ENCODE results near the gene BDKRB1. TPM values are rescaled to one million over a fixed set of nuclear protein-coding genes. Genes with fewer than 3 reads are reported as not detected.

BDKRB1 gene
- total RNA-seq, result 1 to 10 TPM; 2.2 to 3.4 (median 2.8) TPM

DNA sequence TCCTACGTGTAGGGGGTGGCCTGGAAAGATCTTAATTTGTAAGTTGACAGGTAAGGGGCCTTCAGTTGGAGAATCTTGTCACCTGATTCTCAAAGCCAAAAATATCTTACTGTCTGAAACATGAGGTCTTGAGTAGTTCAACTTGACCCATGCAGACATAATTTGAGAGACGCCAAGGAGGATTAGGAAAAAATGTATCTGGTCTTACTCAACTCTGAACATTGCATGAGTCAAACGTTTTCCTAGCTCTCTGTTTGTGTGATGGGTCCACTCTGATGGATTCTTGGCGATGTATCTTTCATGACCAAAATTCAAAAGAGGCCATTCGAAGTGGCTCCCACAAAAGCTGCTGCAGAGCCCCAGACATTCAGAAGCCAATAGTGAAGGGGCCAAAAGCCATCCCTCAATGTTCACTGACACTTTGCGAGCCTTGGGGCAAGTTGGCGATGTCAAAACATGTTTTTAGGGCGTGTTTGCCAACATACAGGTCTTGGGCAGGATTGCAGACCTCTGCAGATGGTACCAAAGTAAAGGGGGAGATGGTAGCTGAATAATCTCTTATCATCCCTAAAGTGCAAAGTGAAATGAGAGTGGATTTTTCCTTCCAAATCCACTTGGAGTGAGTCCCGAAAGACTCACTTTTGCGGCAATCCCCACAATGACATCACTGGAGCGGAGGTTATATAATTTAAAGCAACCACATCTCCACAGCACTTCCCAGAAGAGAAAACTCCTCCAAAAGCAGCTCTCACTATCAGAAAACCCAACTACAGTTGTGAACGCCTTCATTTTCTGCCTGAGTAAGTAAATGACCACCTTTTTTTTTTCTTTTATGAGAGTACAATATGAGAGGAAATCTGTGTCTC lies at the start of gene BDKRB1:
Gene BDKRB1, plus strand, starts transcription at position 710 of the 866 bp plus-strand sequence. CDS start 7,473 bp downstream, outside the sequence.
- H3K27me3 ChIP-seq, result no peaks in the 10 kb centered on the region
- H3K36me3 ChIP-seq, result no peaks in the 10 kb centered on the region
- TF ChIP-seq POLR2A (IDR thresholded peaks at IDR 0.05), result no peak
- TF ChIP-seq, protein P1, sequence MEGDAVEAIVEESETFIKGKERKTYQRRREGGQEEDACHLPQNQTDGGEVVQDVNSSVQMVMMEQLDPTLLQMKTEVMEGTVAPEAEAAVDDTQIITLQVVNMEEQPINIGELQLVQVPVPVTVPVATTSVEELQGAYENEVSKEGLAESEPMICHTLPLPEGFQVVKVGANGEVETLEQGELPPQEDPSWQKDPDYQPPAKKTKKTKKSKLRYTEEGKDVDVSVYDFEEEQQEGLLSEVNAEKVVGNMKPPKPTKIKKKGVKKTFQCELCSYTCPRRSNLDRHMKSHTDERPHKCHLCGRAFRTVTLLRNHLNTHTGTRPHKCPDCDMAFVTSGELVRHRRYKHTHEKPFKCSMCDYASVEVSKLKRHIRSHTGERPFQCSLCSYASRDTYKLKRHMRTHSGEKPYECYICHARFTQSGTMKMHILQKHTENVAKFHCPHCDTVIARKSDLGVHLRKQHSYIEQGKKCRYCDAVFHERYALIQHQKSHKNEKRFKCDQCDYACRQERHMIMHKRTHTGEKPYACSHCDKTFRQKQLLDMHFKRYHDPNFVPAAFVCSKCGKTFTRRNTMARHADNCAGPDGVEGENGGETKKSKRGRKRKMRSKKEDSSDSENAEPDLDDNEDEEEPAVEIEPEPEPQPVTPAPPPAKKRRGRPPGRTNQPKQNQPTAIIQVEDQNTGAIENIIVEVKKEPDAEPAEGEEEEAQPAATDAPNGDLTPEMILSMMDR (IDR thresholded peaks at IDR 0.05), result no peak
- H3K4me1 ChIP-seq, result peaks cover 0 to 4% (median 0%) of the 10 kb centered on the region in 4 donors
- H3K27ac ChIP-seq, result peak within 1 kb of the TSS in 3 of 4 donors; percentile 25 to 76 (median 51)
- no peak within 1 kb of the TSS for H3K4me3 ChIP-seq
- no peaks in the 10 kb centered on the region for H3K9me3 ChIP-seq
- DNase-seq, result peak in 1 of 3 donors; percentile 25

DNA sequence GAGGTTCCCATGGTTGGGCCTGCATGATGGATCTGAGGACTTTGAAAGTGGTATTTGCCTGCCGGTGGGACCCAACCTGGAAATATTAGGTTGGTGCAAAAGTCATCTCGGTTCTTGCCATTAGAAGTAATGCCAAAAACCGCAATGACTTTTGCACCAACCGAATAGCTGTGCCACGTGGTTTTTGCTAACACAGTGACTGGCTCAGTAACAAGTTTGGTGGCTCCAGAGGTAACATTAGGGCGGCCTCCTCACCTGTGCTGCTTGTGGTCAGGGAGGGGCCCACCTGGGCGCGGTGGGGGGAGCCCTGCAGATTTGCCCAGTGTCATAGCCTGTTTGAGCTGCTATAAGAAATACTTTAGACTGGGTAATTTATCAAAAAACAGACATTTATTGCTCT lies 49.5 kb upstream of the BDKRB1 start:
- Histone ChIP-seq H3K4me3 (peak overlapping the region in 2 of 4 donors; percentile 52 to 62), H3K9me3 (no peaks in the 10 kb centered on the region), H3K27me3 (no peaks in the 10 kb centered on the region), H3K4me1 (peaks cover 0 to 28% (median 0%) of the 10 kb centered on the region in 4 donors), H3K27ac (peak overlapping the region; percentile 31 to 92 (median 80)), H3K36me3 (no peaks in the 10 kb centered on the region)
- no peak for DNase-seq
- TF ChIP-seq POLR2A (IDR thresholded peaks at IDR 0.05), result no peak
- TF ChIP-seq, protein P1 (IDR thresholded peaks at IDR 0.05), result no peak

DNA sequence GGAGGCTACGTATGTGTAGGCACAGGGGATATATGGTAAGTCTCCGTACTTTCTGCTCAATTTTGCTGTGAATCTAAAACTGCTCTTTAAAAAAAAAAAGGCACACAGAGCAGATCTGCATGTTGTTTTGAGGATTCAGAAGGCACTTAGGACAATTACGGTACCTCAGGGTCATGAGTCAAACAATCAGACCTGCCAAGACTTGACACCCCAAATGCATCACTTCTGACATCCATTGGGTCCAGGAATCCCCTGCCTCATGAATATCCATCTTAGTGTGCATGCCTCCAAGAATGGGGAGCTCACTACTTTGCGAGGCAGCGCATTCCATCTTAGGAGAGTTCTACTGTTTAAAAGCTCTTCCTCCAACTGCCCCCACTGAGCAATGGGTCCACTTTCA lies 48.3 kb upstream of the BDKRB1 start:
- DNase-seq, result no peak
- TF ChIP-seq, protein P1 (IDR thresholded peaks at IDR 0.05), result no peak
- no peak for TF ChIP-seq POLR2A (IDR thresholded peaks at IDR 0.05)
- Histone ChIP-seq H3K4me1 (peaks cover 0 to 28% (median 0%) of the 10 kb centered on the region in 4 donors), H3K9me3 (no peaks in the 10 kb centered on the region), H3K4me3 (no peak overlapping the region), H3K36me3 (no peaks in the 10 kb centered on the region), H3K27ac (peak overlapping the region in 1 of 4 donors; percentile 92), H3K27me3 (no peaks in the 10 kb centered on the region)

DNA sequence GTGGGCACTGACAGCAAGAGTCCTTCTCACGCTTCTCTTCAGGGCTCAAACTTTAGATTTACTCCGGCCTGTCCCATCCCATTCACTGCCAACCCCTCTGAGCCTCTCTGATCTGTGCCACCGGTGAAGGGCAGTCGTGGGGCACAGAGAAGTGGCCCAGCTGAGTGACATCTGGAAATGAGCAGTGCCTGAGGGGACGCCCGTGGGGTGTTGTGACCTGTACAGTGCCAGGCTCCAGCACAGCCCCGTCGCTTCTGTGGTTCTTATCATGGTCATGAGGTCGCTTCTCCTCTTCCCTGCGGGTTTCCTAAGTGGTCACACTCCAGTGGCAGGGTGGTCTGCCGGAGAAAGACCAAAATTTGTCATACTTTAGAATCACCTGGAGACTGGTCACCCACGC lies 47.3 kb upstream of the BDKRB1 start:
- TF ChIP-seq POLR2A (IDR thresholded peaks at IDR 0.05), result no peak
- TF ChIP-seq, protein P1 (IDR thresholded peaks at IDR 0.05), result no peak
- Histone ChIP-seq H3K4me3 (no peak overlapping the region), H3K9me3 (no peaks in the 10 kb centered on the region), H3K36me3 (no peaks in the 10 kb centered on the region), H3K27me3 (no peaks in the 10 kb centered on the region), H3K4me1 (peaks cover 0 to 26% (median 0%) of the 10 kb centered on the region in 4 donors), H3K27ac (peak overlapping the region in 1 of 4 donors; percentile 31)
- no peak for DNase-seq

DNA sequence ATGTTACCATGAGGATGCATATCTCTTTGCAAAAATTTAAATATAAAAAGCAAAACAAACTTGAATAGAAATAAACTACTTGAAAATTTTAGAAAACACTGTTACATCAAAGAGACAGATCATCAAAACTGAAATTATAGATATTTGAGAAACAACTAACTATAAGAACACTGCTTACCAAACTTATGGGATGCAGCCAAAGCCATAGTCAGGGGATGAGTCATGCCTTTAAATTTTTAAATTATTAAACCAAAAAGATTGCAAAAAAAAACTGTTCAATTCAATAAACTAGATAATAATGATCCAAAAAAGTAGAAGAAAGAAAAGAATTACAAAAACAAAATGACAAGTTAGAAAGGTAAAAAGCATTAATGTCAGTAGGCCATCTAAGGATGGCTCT lies 43.9 kb upstream of the BDKRB1 start:
- no peaks in the 10 kb centered on the region for H3K27me3 ChIP-seq
- peaks cover 0 to 4% (median 0%) of the 10 kb centered on the region in 4 donors for H3K4me1 ChIP-seq
- TF ChIP-seq POLR2A (IDR thresholded peaks at IDR 0.05), result no peak
- TF ChIP-seq, protein P1 (IDR thresholded peaks at IDR 0.05), result no peak
- no peak overlapping the region for H3K4me3 ChIP-seq
- no peak overlapping the region for H3K27ac ChIP-seq
- H3K36me3 ChIP-seq, result no peaks in the 10 kb centered on the region
- DNase-seq, result no peak
- H3K9me3 ChIP-seq, result no peaks in the 10 kb centered on the region

Measured in Peyer's patch (tissue), 4 donors.